Measurements from ENCODE around the gene HS3ST5. TPM values are rescaled to one million over a fixed set of nuclear protein-coding genes. Genes with fewer than 3 reads are reported as not detected.
"Not testable (repeated sequence)": the region's sequence is repeated elsewhere in the genome, so short reads cannot be mapped to it uniquely, and the experiment has no call there.

The HS3ST5 gene
- total RNA-seq, 1 donor from 2014 or later, result not detected

DNA sequence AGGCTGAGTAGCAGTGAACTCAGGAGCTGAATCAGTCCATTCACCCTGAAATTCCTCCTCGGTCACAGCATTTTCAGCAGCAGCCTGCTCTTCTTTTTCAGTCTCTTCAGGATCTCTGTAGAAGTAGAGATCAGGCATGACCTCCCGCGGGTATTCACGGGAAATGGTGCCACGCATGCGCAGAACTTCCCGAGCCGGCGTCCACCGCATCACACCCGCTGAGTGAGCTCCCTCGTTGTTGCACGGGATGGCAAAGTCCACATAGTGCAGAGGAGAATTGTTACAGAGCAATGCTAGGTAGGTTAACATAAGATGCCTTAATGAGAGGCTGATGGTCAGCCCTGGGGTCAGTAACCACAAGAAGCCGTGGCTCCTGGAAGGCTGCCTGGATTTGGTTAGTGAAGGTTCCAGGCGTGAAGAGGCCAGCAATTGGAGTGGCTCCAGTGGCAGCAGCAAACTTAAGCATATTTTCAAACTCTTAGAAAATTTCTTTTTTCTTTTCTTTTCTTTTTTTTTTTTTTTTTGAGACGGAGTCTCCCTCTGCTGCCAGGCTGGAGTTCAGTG lies 258.4 kb downstream of the HS3ST5 start:
- no peaks in the 10 kb centered on the region for H3K9me3 ChIP-seq
- H3K36me3 ChIP-seq, result no peaks in the 10 kb centered on the region
- no peak for DNase-seq (ENCODE audit: extremely low spot score in 2 of 2)
- no peaks in the 10 kb centered on the region for H3K4me1 ChIP-seq
- no peak overlapping the region for H3K27ac ChIP-seq
- intact Hi-C loops (cut with DNase I), result no loop called here
- no peak overlapping the region for H3K4me3 ChIP-seq
- H3K27me3 ChIP-seq, result no peaks in the 10 kb centered on the region
- TF ChIP-seq, protein P1, sequence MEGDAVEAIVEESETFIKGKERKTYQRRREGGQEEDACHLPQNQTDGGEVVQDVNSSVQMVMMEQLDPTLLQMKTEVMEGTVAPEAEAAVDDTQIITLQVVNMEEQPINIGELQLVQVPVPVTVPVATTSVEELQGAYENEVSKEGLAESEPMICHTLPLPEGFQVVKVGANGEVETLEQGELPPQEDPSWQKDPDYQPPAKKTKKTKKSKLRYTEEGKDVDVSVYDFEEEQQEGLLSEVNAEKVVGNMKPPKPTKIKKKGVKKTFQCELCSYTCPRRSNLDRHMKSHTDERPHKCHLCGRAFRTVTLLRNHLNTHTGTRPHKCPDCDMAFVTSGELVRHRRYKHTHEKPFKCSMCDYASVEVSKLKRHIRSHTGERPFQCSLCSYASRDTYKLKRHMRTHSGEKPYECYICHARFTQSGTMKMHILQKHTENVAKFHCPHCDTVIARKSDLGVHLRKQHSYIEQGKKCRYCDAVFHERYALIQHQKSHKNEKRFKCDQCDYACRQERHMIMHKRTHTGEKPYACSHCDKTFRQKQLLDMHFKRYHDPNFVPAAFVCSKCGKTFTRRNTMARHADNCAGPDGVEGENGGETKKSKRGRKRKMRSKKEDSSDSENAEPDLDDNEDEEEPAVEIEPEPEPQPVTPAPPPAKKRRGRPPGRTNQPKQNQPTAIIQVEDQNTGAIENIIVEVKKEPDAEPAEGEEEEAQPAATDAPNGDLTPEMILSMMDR (IDR thresholded peaks at IDR 0.05), result no peak
- TF ChIP-seq POLR2AphosphoS5 (IDR thresholded peaks at IDR 0.05; ENCODE audit: insufficient read depth in 1 of 2, low read depth in 1 of 2) (no peak), POLR2A (IDR thresholded peaks at IDR 0.05) (no peak)

DNA sequence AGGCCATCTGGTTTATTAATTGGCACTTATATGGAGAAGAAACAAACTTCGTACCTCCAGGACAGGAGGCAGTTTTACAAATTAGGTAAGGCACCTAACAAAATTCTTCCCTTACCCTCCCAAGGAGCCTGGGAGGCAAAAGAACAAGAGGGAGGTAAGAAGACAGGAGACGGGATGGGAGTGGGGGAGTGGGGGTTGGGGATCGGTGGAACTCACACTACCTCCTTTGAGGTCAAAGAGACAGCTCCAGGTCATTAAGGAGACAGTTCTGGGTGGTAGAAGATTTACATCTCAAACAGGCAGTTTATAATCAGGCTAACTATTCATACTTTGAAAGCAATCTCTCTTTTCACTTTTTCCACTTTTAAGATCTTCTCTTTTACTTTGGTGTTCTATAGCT lies 259.6 kb downstream of the HS3ST5 start:
- no peak overlapping the region for H3K4me3 ChIP-seq
- intact Hi-C loops (cut with DNase I), result no loop called here
- no peaks in the 10 kb centered on the region for H3K9me3 ChIP-seq
- H3K4me1 ChIP-seq, result no peaks in the 10 kb centered on the region
- H3K36me3 ChIP-seq, result no peaks in the 10 kb centered on the region
- H3K27ac ChIP-seq, result no peak overlapping the region
- DNase-seq (ENCODE audit: extremely low spot score in 2 of 2), result no peak
- H3K27me3 ChIP-seq, result no peaks in the 10 kb centered on the region
- TF ChIP-seq, protein P1 (IDR thresholded peaks at IDR 0.05), result no peak
- TF ChIP-seq POLR2AphosphoS5 (IDR thresholded peaks at IDR 0.05; ENCODE audit: insufficient read depth in 1 of 2, low read depth in 1 of 2) (no peak), POLR2A (IDR thresholded peaks at IDR 0.05) (no peak)

DNA sequence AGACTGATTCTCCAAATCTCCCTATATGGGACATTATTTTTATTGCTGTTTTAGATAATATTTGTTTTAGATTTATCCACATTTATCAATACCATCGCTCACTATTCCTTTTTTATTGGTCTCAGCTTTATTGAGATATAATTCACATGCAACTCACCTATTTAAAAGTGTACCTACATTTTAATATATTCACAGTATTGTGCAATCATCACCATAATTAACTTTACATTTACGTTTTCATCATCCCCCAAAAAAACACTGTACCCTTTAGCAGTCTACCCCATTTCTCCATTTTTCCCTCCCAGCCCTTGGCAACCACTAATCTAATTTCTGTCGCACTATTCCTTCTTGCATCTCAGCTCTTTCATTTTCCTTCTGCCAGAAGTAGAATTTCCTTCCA lies 261.1 kb downstream of the HS3ST5 start:
- H3K9me3 ChIP-seq, result no peaks in the 10 kb centered on the region
- H3K27ac ChIP-seq, result no peak overlapping the region
- TF ChIP-seq, protein P1 (IDR thresholded peaks at IDR 0.05), result no peak
- no peak for TF ChIP-seq POLR2AphosphoS5 (IDR thresholded peaks at IDR 0.05; ENCODE audit: insufficient read depth in 1 of 2, low read depth in 1 of 2)
- TF ChIP-seq POLR2A (IDR thresholded peaks at IDR 0.05), result no peak
- DNase-seq (ENCODE audit: extremely low spot score in 2 of 2), result no peak
- H3K4me3 ChIP-seq, result no peak overlapping the region
- intact Hi-C loops (cut with DNase I), result no loop called here
- no peaks in the 10 kb centered on the region for H3K4me1 ChIP-seq
- H3K27me3 ChIP-seq, result no peaks in the 10 kb centered on the region
- no peaks in the 10 kb centered on the region for H3K36me3 ChIP-seq

DNA sequence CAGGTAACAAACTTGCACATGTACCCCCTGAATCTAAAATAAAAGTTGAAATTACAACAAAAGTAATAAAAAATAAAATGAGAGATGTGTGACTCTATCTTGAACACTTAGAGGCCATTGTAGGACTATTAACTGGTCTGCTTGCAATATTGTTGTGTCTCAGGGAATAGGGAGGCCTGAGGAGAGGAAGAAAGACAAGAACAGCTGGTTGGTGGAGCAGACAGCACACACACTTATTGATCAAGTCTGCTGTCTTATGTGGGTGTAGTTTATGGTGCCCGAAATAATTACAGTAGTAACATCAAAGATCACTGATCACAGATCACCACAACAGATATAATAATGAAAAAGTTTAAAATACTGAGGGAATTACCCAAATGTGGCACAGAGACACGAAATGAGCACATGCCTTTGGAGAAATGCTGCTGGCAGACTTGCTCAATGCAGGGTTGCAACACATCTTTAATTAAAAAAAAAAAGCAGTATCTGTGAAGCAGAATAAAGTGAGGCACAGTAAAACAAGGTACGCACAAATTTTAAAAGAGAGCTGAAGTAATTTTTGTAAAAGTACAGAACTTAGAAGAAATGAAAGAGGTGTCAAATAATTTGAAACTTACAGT lies 261.8 kb downstream of the HS3ST5 start:
- DNase-seq (ENCODE audit: extremely low spot score in 2 of 2), result no peak
- Histone ChIP-seq H3K27ac (no peak overlapping the region), H3K4me3 (no peak overlapping the region), H3K4me1 (no peaks in the 10 kb centered on the region), H3K36me3 (no peaks in the 10 kb centered on the region), H3K27me3 (no peaks in the 10 kb centered on the region), H3K9me3 (no peaks in the 10 kb centered on the region)
- intact Hi-C loops (cut with DNase I), result no loop called here
- TF ChIP-seq, protein P1 (IDR thresholded peaks at IDR 0.05), result no peak
- TF ChIP-seq POLR2A (IDR thresholded peaks at IDR 0.05) (no peak), POLR2AphosphoS5 (IDR thresholded peaks at IDR 0.05; ENCODE audit: insufficient read depth in 1 of 2, low read depth in 1 of 2) (no peak)

DNA sequence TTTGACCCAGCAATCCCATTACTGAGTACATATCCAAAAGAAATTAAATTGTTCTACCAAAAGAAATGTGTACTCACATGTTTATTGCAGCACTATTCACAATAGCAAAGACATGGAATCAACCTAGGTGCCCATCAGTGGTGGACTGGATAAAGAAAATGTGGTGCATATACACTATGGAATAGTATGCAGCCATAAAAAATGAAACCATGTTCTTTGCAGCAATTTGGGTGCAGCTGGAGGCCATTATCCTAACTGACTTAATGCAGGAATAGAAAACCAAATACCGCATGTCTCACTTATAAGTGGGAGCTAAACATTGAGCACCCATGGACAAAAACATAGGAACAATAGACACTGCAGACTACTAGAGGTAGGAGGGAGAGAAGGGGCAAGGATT lies 262.4 kb downstream of the HS3ST5 start:
- H3K36me3 ChIP-seq; intact Hi-C loops (cut with DNase I); DNase-seq (ENCODE audit: extremely low spot score in 2 of 2); H3K9me3 ChIP-seq; H3K27ac ChIP-seq; H3K4me3 ChIP-seq; H3K4me1 ChIP-seq; H3K27me3 ChIP-seq: not testable (repeated sequence)
